DND-41 (cell line): Measurements from ENCODE around the gene SLC16A3.
A peak's percentile ranks its signal among the peaks of the same experiment; 100 is the strongest.

ENCODE experiments used
- ATAC-seq: fragments of 200-7000 bp; cut with Tn5 transposase; 3 replicates; pipeline ENCODE4 v1.9.1; 2021; ENCODE audit warnings: low read depth; ENCODE audit not compliant: insufficient read depth
- DNase-seq: peaks from one replicate; pipeline ENCODE4 v3.0.0-alpha.2; 2020
- H2AFZ ChIP-seq: 2 replicates; pipeline ENCODE4 v1.6.0; 2012; ENCODE audit warnings: low read depth, low read length
- H3K27ac ChIP-seq: 2 replicates; pipeline ENCODE4 v1.5.1; 2012; ENCODE audit warnings: low read length, inconsistent platforms
- H3K27me3 ChIP-seq: fragments of 200-600 bp; sonication (generic); 2 replicates; pipeline ENCODE4 v1.6.0; 2012; ENCODE audit warnings: low read length, mild to moderate bottlenecking, inconsistent platforms; ENCODE audit not compliant: insufficient read depth, poor library complexity
- H3K36me3 ChIP-seq: 2 replicates; pipeline ENCODE4 v1.5.1; 2012; ENCODE audit warnings: low read length, inconsistent platforms; ENCODE audit not compliant: insufficient read depth
- H3K4me1 ChIP-seq: 2 replicates; pipeline ENCODE4 v1.5.1; 2012; ENCODE audit warnings: mild to moderate bottlenecking, low read length; ENCODE audit not compliant: insufficient read depth
- H3K4me2 ChIP-seq: 2 replicates; pipeline ENCODE4 v1.6.0; 2012; ENCODE audit warnings: mild to moderate bottlenecking, moderate library complexity, low read length, inconsistent platforms; ENCODE audit not compliant: insufficient read depth
- H3K4me3 ChIP-seq, 2 experiments: fragments of 200-600 bp in 1 of 2; shearing (Covaris generic) in 1 of 2; 2 replicates each; pipeline ENCODE4 v1.5.1; 2012 to 2016; ENCODE audit warnings: inconsistent platforms in 2 of 2, low read length in 2 of 2, mild to moderate bottlenecking in 2 of 2, low read depth in 1 of 2, moderate library complexity in 1 of 2
- H3K79me2 ChIP-seq: 2 replicates; pipeline ENCODE4 v1.6.0; 2012; ENCODE audit warnings: low read length, inconsistent platforms; ENCODE audit not compliant: insufficient read depth
- H3K9ac ChIP-seq: 2 replicates; pipeline ENCODE4 v1.6.0; 2012; ENCODE audit warnings: low read depth, mild to moderate bottlenecking, inconsistent platforms, low read length, moderate library complexity
- H3K9me3 ChIP-seq: 2 replicates; pipeline ENCODE4 v1.5.1; 2012; ENCODE audit warnings: low read length, moderate library complexity, mild to moderate bottlenecking, inconsistent platforms; ENCODE audit not compliant: insufficient read depth, severe bottlenecking
- H4K20me1 ChIP-seq: 2 replicates; pipeline ENCODE4 v1.6.0; 2012; ENCODE audit warnings: low read length; ENCODE audit not compliant: insufficient read depth
- CTCF ChIP-seq: IDR thresholded peaks from 2 replicates; pipeline ENCODE4 v1.5.1; 2012; ENCODE audit warnings: borderline replicate concordance, low read length, moderate library complexity, mild to moderate bottlenecking; ENCODE audit not compliant: poor library complexity, severe bottlenecking; ENCODE audit errors: extremely low read depth
- EZH2 ChIP-seq: IDR thresholded peaks from 3 replicates; pipeline ENCODE4 v1.6.1; 2012; ENCODE audit warnings: borderline replicate concordance, low read depth, mild to moderate bottlenecking, moderate library complexity, low read length, inconsistent platforms; ENCODE audit not compliant: severe bottlenecking

The SLC16A3 gene

GRCh38 chr17:82199496-82199895, 29.3 kb upstream of the SLC16A3 start:
- H3K4me2 ChIP-seq = no peak overlapping the region
- no peak for ATAC-seq

GRCh38 chr17:82200135-82200534, 28.7 kb upstream of the SLC16A3 start:
- Histone ChIP-seq H2AFZ (no peak overlapping the region), H4K20me1 (peaks cover 25% of the 10 kb centered on the region), H3K4me2 (peak overlapping the region; percentile 44), H3K27ac (peak overlapping the region; percentile 79), H3K9ac (peak overlapping the region; percentile 39), H3K79me2 (peaks cover 11% of the 10 kb centered on the region; the same call in 1 of the 2 replicates), H3K4me1 (peaks cover 27% of the 10 kb centered on the region), H3K27me3 (no peaks in the 10 kb centered on the region), H3K9me3 (no peaks in the 10 kb centered on the region), H3K4me3 (no peak overlapping the region), H3K36me3 (peaks cover 50% of the 10 kb centered on the region)
- DNase-seq (no peak), ATAC-seq (no peak)
- TF ChIP-seq EZH2 (no peak), CTCF (no peak)

More at GRCh38 chr17:82199496-82199895, 29.3 kb upstream of the SLC16A3 start:
- peaks cover 21% of the 10 kb centered on the region for H4K20me1 ChIP-seq
- peaks cover 27% of the 10 kb centered on the region for H3K4me1 ChIP-seq
- peak overlapping the region; percentile 79 for H3K27ac ChIP-seq
- H3K79me2 ChIP-seq = peaks cover 7% of the 10 kb centered on the region; the same call in 1 of the 2 replicates
- no peaks in the 10 kb centered on the region for H3K27me3 ChIP-seq
- H3K4me3 ChIP-seq = no peak overlapping the region
- H2AFZ ChIP-seq = no peak overlapping the region
- H3K9me3 ChIP-seq = no peaks in the 10 kb centered on the region
- no peak overlapping the region for H3K9ac ChIP-seq
- peaks cover 53% of the 10 kb centered on the region for H3K36me3 ChIP-seq
- no peak for TF ChIP-seq CTCF
- TF ChIP-seq EZH2 = no peak
- no peak for DNase-seq

- peak overlapping the region; percentile 79 for H3K27ac ChIP-seq
- peak overlapping the region; percentile 39 for H3K9ac ChIP-seq
- TF ChIP-seq CTCF (no peak), EZH2 (no peak)
- no peak overlapping the region for H3K4me3 ChIP-seq
- DNase-seq (peak; percentile 91), ATAC-seq (peak; percentile 97)
- H3K4me1 ChIP-seq = peaks cover 27% of the 10 kb centered on the region
- no peaks in the 10 kb centered on the region for H3K9me3 ChIP-seq
- H3K27me3 ChIP-seq = no peaks in the 10 kb centered on the region
- H3K36me3 ChIP-seq = peaks cover 42% of the 10 kb centered on the region
- H3K4me2 ChIP-seq = peak overlapping the region; percentile 44
- peaks cover 31% of the 10 kb centered on the region for H4K20me1 ChIP-seq
- H2AFZ ChIP-seq = no peak overlapping the region
- peaks cover 13% of the 10 kb centered on the region; the same call in 1 of the 2 replicates for H3K79me2 ChIP-seq
Measured at GRCh38 chr17:82200743-82201497, 27.9 kb upstream of the SLC16A3 start.
